ENCODE data around the gene LGALS4.
A peak's percentile ranks its signal among the peaks of the same experiment; 100 is the strongest.
"Not testable (repeated sequence)": the region's sequence is repeated elsewhere in the genome, so short reads cannot be mapped to it uniquely, and the experiment has no call there.

The LGALS4 gene

DNA sequence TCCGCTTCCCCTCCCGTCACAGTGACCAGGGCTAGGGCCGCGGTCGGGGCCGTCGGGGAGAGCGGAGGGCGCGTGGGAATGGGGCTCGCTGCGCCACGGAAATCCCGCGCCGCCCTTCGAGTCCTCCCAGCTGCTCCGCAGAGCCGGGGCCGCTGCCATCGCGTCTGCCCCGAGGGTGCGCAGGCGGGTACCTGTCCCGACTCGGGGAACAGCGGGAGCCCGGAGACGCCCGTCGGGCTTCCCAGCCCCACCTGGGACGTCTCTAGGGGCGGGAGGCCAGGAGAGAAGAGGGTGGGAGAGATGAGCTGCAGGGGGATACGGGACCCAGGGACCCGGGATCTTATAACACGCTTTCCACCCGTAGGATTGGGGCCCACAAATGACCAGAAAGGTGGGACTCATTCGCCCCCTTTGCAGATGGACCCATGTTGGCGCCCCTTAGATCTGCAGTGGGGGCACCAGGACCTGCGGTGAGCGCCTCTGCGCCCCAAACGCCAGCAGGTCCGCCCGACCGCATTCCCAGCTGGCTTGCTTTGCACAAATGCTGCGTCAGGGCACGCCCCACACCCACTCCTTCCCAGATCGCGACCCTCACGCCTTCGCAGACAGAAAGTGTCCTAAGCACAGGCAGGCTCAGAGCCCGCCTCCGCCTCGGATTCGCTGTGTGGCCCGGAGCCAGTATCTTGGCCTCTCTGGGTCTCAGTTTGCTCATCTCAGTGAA lies 42.4 kb downstream of the LGALS4 start:
- not testable (repeated sequence) for DNase-seq (ENCODE audit: low spot score)

DNA sequence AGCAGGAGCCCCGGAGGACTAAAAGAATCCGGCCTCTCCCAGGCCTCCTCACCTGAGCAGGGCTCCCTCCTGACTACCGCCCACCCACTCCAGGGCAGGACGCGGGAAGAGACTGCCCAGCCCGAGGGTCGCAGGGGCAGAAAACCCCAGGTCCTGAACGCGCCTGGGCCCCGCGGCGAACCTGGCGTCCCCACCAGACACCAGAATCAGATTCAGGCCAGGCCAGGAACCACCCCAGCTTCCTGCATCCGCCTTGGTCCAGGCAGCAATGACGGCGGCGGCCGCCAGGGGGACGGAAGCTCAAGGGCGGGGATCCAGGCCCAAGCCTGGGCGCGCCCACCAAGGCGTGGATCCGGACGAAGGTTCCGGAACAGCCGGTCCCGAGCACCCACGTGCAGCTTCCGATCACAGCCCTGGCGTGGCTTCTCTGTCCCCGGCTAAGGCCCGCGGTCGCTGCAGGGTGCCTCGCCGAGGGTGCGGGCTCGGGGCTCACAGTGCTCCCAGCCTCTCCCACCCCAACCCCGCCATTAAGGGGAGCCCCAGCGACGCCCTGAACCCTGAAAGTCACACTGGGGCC lies 43.0 kb downstream of the LGALS4 start:
- DNase-seq (ENCODE audit: low spot score), result peak; percentile 85

DNA sequence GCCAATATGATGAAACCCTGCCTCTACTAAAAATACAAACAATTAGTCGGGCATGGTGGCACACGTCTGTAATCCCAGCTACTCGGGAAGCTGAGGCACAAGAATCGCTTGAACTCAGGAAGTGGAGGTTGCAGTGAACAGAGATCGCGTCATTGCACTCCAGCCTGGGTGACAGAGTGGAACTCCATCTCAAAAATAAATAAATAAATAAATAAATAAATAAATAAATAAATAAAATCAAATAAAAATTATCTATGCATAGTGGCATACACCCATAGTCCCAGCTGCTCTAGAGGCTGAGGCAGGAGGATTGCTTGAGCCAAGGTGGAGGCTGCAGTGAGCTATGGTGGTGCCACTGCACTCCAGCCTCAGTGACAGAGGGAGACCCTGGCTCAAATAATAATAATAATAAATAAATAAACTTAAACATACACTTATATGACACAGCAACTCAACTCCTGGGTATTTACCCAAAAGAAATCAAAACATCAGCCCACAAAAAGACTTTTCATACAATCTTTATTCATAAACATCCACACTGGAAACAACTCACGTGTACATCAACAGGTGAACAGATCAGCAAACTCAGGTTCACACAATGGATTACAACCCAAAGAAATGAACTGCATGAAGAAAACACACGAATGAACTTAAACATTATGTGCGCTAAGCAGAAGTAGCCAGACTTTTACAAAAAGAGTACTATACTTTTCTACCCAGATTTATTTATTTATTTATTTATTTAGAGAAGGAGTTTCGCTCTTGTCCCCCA lies 46.3 kb downstream of the LGALS4 start:
- peak; percentile 0 for DNase-seq (ENCODE audit: low spot score)

DNA sequence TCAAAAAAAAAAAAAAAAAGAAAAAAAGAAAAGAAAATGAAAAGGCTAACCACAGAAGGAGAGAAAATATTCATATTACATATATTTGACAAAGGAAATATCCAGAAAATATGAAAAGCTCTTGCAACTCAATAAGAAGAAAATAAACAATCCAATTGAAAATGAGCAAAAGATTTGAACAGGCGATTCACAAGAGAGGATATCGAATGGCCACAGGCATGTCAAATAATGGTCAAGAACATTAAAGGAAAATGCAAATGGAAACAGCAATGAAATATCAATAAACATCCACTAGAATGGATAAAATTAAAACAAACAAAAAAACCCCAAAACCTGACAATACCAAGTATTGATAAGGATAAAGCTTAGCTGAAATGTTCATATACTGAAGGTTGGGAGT lies 47.5 kb downstream of the LGALS4 start:
- DNase-seq (ENCODE audit: low spot score), result no peak

DNA sequence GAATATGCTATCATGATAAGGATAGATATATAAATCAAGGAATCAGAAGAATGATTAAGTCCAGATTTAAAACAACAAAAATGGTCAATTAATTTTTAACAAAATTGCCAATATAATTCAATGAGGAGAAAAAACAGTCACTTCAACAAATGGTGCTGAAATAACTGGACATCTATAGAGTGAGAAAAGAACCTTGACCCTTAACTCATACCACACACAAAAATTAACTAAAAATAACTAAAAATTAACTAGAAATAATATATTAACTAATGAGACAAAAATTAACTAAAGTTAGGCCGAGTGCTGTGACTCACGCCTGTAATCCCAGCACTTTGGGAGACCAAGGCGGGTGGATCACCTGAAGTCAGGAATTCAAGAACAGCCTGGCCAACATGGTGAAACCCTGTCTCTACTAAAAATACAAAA lies 48.9 kb downstream of the LGALS4 start:
- no peak for DNase-seq (ENCODE audit: low spot score)

DNA sequence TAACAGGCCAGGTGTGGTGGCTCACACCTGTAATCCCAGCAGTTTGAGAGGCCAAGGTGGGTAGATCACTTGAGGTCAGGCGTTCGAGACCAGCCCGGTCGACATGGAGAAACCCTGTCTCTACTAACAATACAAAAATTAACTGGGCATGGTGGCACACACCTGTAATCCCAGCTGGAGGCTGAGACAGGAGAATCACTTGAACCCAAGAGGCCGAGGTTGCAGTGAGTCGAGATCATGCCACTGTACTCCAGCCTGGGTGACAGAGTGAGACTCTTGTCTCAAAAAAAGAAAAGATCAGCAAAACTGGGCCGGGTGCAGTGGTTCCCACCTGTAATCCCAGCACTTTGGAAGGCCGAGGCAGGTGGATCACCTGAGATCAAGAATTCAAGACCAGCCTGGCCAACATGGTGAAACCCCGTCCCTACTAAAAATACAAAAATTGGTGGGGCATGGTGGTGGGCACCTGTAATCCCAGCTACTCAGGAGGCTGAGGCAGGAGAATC lies 50.8 kb downstream of the LGALS4 start:
- not testable (repeated sequence) for DNase-seq (ENCODE audit: low spot score)

DNA sequence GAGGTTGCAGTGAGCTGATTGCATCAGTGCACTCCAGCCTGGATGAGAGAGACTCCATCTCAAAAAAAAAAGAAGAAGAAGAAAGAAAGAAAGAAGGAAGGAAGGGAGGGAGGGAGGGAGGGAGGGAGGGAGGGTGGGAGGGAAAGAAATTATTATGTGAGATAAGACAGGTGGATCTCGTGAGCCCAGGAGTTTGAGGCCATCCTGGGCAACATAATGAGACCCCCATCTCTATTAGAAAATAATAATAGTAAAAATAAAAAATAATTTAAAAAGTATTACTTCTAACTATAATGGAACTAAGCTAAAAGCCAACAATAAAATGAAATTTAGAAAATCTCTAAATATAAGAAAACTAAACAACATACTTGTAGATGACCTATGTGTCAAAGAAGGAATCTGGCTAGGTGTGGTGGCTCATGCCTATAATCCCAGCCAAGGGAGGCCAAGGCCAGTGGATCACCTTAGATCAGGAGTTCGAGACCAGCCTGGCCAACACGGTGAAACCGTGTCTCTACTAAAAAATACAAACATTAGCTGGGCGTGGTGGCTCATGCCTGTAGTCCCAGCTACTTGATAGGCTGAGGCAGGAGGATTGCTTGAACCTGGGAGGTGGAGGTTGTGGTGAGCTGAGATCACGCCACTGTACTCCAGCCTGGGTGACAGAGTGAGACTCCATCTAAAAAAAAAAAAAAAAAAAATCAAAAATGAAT lies 51.8 kb downstream of the LGALS4 start:
- not testable (repeated sequence) for DNase-seq (ENCODE audit: low spot score)

DNA sequence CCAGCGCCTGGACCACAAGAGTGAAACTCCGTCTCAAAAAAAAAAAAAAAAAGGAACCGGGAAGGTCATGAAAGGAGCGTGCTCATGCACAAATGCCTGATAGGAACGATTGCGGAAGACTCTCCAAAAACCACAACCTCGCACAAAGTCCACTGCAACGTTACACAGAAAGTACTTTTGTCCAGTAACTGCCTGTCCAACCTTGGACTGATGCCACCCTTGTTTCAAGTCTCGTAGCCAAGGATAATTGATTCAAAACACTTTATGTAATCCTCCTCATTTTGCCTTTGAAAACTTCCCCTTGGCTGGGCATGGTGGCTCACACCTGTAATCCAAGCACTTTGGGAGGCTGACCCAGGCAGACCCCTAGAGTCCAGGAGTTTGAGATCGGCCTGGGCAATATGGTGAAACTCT lies 53.1 kb downstream of the LGALS4 start:
- no peak for DNase-seq (ENCODE audit: low spot score)

DNA sequence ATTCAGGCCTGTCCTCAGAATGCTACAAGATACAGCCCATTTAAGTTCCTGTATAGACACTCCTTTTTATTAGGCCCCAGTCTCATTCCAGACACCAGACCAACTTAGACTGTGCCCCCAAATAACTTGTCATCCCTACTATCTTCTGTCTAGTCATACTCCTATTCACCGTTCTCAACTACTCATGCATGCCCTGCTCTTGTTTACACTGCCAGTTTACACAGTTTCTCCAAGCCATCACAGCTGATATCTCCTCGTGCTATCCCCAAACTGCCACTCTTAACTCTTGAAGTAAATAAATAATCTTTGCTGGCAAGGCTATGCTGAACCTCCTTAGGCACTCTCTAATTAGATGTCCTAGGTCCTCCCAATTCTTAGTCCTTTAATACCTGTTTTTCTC lies 58.5 kb downstream of the LGALS4 start:
- not testable (repeated sequence) for DNase-seq (ENCODE audit: low spot score)

DNA sequence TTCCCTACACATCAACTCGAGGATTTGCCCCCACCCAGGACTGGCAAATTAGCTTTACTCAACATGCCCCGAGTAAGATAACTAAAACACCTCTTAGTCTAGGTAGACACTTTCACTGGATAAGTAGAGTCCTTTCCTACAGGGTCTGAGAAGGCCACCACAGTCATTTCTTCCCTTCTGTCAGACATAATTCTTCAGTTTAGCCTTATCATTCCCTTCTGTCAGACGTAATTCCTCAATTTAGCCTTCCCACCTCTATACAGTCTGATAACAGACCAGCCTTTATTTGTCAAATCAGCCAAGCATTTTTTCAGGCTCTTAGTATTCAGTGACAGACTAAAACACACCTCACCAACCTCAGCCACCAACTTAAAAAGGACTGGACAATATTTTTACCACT lies 59.0 kb downstream of the LGALS4 start:
- DNase-seq (ENCODE audit: low spot score), result not testable (repeated sequence)

Measured in HuH-7 (cell line).